OCI-LY7 (cell line): ENCODE data around the gene SMARCD1. TPM values are rescaled to one million over a fixed set of nuclear protein-coding genes. Genes with fewer than 3 reads are reported as not detected.

Experiments used
- BruUV-seq: library from RNA; stranded (reverse); fragments of 400-500 nt; replicated peaks from 2 replicates; lab custom pipeline; 2021; lab: Mats Ljungman, UMichigan
- CTCF ChIA-PET: fragments of 300-600 bp; sonication (Branson Sonifier 250); formaldehyde crosslinking; loops from one replicate; lab custom pipeline; 2022; ENCODE audit warnings: antibody characterized with exemption; ENCODE audit not compliant: unreplicated experiment; lab: Charles Lee
- POLR2A ChIA-PET: fragments of 300-600 bp; sonication (Branson Sonifier 250); formaldehyde crosslinking; loops from one replicate; lab custom pipeline; 2022; ENCODE audit warnings: antibody characterized with exemption; lab: Charles Lee
- DNase-seq: peaks from one replicate; pipeline ENCODE4 v3.0.0-alpha.2; 2015; ENCODE audit warnings: low spot score
- H2AFZ ChIP-seq: fragments of 200-600 bp; sonication (generic), shearing (Covaris generic); 2 replicates; pipeline ENCODE4 v1.6.1; 2014; ENCODE audit warnings: mild to moderate bottlenecking, antibody characterized with exemption, low read length, moderate library complexity
- H3K27ac ChIP-seq: fragments of 200-600 bp; sonication (generic); 2 replicates; pipeline ENCODE4 v1.5.1; 2014; ENCODE audit warnings: mixed run types, low read depth, mild to moderate bottlenecking, moderate library complexity, low read length, inconsistent platforms; ENCODE audit not compliant: poor library complexity, severe bottlenecking
- H3K36me3 ChIP-seq: fragments of 200-600 bp; sonication (generic); 2 replicates; pipeline ENCODE4 v1.6.1; 2014; ENCODE audit warnings: mild to moderate bottlenecking, antibody characterized with exemption, low read length, moderate library complexity, mixed read lengths; ENCODE audit not compliant: insufficient read depth
- H3K4me1 ChIP-seq: fragments of 200-600 bp; sonication (generic); 2 replicates; pipeline ENCODE4 v1.5.1; 2014; ENCODE audit warnings: mild to moderate bottlenecking, low read length; ENCODE audit not compliant: insufficient read depth, poor library complexity, severe bottlenecking
- H3K4me2 ChIP-seq: fragments of 200-600 bp; sonication (generic); 2 replicates; pipeline ENCODE4 v1.6.1; 2014; ENCODE audit warnings: mild to moderate bottlenecking, low read length
- H3K4me3 ChIP-seq: fragments of 200-600 bp; sonication (generic); 2 replicates; pipeline ENCODE4 v1.5.1; 2014; ENCODE audit warnings: mild to moderate bottlenecking, low read depth, low read length; ENCODE audit not compliant: poor library complexity, severe bottlenecking
- H3K79me2 ChIP-seq: fragments of 200-600 bp; sonication (generic); 2 replicates; pipeline ENCODE4 v1.6.1; 2016; ENCODE audit warnings: low read depth, mild to moderate bottlenecking, low read length, moderate library complexity, mixed read lengths; ENCODE audit not compliant: insufficient read depth
- H3K9me2 ChIP-seq: fragments of 200-600 bp; sonication (generic); 2 replicates; pipeline ENCODE4 v1.6.1; 2016; ENCODE audit warnings: mild to moderate bottlenecking, low read length, mixed read lengths; ENCODE audit not compliant: insufficient read depth
- H3K9me3 ChIP-seq: fragments of 200-600 bp; sonication (generic); 2 replicates; pipeline ENCODE4 v1.6.1; 2014; ENCODE audit warnings: mild to moderate bottlenecking, mixed run types, low read length, mixed read lengths
- H4K20me1 ChIP-seq: fragments of 200-600 bp; sonication (generic); 2 replicates; pipeline ENCODE4 v1.6.1; 2014; ENCODE audit warnings: mild to moderate bottlenecking, antibody characterized with exemption, low read length, moderate library complexity, mixed read lengths; ENCODE audit not compliant: insufficient read depth
- CTCF ChIP-seq: fragments of 200-600 bp; sonication (generic); conservative IDR thresholded peaks from 2 replicates; pipeline ENCODE4 v1.5.1; 2014; ENCODE audit warnings: mild to moderate bottlenecking, antibody characterized with exemption, low read length, moderate library complexity, mixed read lengths
- EZH2phosphoT487 ChIP-seq: fragments of 200-600 bp; sonication (generic); IDR thresholded peaks from 2 replicates; pipeline ENCODE4 v1.6.1; 2018; ENCODE audit warnings: low read depth, borderline replicate concordance, mild to moderate bottlenecking, mixed run types, antibody characterized with exemption, low read length, moderate library complexity, mixed read lengths
- intact Hi-C: fragments of 100-400 bp; cut with micrococcal nuclease; formaldehyde crosslinking; loops from one replicate; pipeline ENCODE4 v1.10.0; 2022; ENCODE audit not compliant: unreplicated experiment
- total RNA-seq, 2 experiments: library from RNA; depleted of rRNA in 1 of 2; stranded (reverse); fragments of >200 nt in 1 of 2; shearing (Covaris generic) in 1 of 2; gene quantifications; 2 replicates each; pipeline ENCODE4 v1.2.3, GENCODE V29; 2014 to 2022

SMARCD1 gene
- total RNA-seq, 2 experiments from 2014 or later, result 92.8 to 134 TPM

- no peak for TF ChIP-seq EZH2phosphoT487
- no peak for TF ChIP-seq CTCF
- no TSS peak for BruUV-seq
- Histone ChIP-seq H3K27ac (no peak within 1 kb of the TSS), H3K4me3 (peak within 1 kb of the TSS; percentile 67), H4K20me1 (no peaks in the 10 kb centered on the region), H2AFZ (no peak within 1 kb of the TSS), H3K4me1 (peaks cover 17% of the 10 kb centered on the region), H3K9me2 (no peaks in the 10 kb centered on the region), H3K4me2 (peak within 1 kb of the TSS; percentile 76), H3K9me3 (no peaks in the 10 kb centered on the region), H3K79me2 (no peaks in the 10 kb centered on the region), H3K36me3 (no peaks in the 10 kb centered on the region)
- peak; percentile 45 for DNase-seq
- ChIA-PET CTCF (interaction anchor here (0.6 to 2.2 kb wide), 2 partner anchors 89 to 315 kb away, joined by 3 to 12 read pairs; no protein-coding TSS in a partner anchor), POLR2A (interaction anchor here (1.4 kb wide), 1 partner anchor 13 kb away, joined by 4 read pairs; no protein-coding TSS in a partner anchor)
- intact Hi-C loops, result loop anchor here (1.0 to 10.0 kb wide), 5 partner anchors 13 to 280 kb away; no protein-coding TSS in a partner anchor
Measured at GRCh38 chr12:50057000-50057841, 27.9 kb upstream of the SMARCD1 start, which contains the start of gene ASIC1. TSS of gene ASIC1 (plus strand) at chr12:50057596. CDS start at chr12:50058767, 1,171 bp downstream.

GRCh38 chr12:50057896-50058670 is 27.1 kb upstream of the SMARCD1 start:
- POLR2A ChIA-PET, result interaction anchor here (0.7 to 1.4 kb wide), 2 partner anchors 13 to 73 kb away, joined by 3 to 4 read pairs; no protein-coding TSS in a partner anchor
- H3K4me1 ChIP-seq, result peaks cover 17% of the 10 kb centered on the region
- H3K79me2 ChIP-seq, result no peaks in the 10 kb centered on the region
- no peak overlapping the region for H3K27ac ChIP-seq
- H2AFZ ChIP-seq, result no peak overlapping the region
- no TSS peak for BruUV-seq
- H3K9me2 ChIP-seq, result no peaks in the 10 kb centered on the region
- intact Hi-C loops, result loop anchor here (5.0 to 10.0 kb wide), 2 partner anchors 193 to 281 kb away; no protein-coding TSS in a partner anchor
- no peaks in the 10 kb centered on the region for H4K20me1 ChIP-seq
- H3K4me3 ChIP-seq, result peak overlapping the region; percentile 67
- H3K4me2 ChIP-seq, result peak overlapping the region; percentile 76
- no peaks in the 10 kb centered on the region for H3K9me3 ChIP-seq
- TF ChIP-seq CTCF (no peak), EZH2phosphoT487 (no peak)
- no peaks in the 10 kb centered on the region for H3K36me3 ChIP-seq
- no peak for DNase-seq
- CTCF ChIA-PET, result no interaction called here
